Activated naive CD8-positive, alpha-beta T cell treated with anti-CD3 and anti-CD28 coated beads, Interleukin-2, amount 50 U/mL, for 16 hours (primary cell): ENCODE data around the gene UNKL.

Experiments
- DNase-seq: peaks from one replicate; pipeline ENCODE4 v3.0.0-alpha.2; 2020; ENCODE audit warnings: low read depth, low spot score

The UNKL gene

DNA sequence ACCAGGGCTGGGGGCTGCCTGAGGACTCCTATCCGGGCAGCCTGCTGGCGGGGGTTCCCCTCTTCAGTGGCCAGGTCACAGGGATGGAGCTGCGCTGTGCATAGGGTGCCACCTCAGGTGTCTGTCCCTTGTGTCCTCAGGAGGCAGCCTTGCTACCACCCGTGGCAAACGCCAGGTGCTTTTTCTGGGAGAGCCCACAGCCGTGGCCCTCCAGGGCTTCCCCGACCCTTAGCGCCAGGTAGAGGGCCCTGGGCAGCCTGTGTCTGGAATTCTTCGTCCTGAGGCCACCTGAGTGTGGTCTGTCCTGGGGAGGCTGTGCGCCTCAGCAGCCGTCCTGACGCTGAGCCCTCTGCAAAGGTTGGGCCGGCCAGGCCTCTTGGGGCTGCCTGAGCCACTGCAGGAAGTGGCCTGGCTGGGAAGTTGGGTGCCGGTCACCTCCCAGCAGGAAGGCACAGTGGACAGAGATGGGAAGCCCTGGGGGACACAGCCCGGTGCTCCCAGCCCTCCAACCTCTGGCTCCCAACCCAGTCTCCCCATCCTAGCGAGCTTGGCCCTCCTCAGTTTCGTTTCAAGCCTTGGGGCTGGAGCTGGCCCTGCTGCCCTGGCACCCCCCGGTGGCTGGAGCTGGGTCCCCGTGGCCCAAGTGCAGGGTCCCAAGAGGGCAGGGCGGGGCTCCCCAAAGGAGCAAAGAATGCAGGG, 88.7 kb downstream of the UNKL start:
- DNase-seq: no peak

DNA sequence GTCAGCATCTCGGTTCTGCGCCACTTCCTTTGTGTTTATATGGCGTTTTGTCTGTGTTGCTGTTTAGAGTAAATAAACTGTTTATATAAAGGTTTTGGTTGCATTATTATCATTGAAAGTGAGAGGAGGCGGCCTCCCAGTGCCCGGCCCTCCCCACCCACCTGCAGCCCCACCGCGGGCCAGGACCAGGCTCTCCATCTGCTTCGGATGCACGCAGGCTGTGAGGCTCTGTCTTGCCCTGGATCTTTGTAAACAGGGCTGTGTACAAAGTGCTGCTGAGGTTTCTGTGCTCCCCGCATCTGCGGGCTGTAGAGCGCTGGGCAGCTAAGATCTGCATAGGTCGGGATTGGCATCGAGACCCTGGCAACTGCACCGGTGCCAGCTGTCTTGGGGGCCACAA, 89.2 kb downstream of the UNKL start:
- no peak for DNase-seq

DNA sequence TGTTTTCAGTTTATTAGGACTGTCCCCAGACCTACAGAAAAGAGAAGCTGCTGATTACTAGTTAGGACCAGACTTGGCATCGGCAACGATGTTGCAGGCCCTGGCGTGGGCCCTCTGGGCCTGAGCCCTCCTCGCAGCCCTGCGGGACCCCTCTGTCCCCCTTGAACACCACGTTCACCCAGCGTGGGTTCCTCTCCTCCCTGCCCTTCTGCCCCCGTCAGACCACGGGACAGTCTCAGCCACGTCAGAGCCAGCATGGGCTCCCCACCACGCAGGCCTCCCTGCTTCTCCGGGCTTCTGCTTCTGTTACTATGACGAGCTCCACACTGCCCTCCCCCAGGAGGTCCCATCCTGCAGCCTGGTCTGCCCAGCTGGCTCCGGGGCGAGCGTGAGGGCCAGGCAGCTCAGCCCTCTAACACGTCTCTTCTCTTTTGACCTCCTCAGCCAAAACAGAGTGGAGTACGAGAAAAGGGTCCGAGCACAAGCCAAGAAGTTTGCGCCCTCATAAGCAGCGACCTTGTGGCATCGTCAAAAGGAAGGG, 90.1 kb downstream of the UNKL start:
- no peak for DNase-seq

DNA sequence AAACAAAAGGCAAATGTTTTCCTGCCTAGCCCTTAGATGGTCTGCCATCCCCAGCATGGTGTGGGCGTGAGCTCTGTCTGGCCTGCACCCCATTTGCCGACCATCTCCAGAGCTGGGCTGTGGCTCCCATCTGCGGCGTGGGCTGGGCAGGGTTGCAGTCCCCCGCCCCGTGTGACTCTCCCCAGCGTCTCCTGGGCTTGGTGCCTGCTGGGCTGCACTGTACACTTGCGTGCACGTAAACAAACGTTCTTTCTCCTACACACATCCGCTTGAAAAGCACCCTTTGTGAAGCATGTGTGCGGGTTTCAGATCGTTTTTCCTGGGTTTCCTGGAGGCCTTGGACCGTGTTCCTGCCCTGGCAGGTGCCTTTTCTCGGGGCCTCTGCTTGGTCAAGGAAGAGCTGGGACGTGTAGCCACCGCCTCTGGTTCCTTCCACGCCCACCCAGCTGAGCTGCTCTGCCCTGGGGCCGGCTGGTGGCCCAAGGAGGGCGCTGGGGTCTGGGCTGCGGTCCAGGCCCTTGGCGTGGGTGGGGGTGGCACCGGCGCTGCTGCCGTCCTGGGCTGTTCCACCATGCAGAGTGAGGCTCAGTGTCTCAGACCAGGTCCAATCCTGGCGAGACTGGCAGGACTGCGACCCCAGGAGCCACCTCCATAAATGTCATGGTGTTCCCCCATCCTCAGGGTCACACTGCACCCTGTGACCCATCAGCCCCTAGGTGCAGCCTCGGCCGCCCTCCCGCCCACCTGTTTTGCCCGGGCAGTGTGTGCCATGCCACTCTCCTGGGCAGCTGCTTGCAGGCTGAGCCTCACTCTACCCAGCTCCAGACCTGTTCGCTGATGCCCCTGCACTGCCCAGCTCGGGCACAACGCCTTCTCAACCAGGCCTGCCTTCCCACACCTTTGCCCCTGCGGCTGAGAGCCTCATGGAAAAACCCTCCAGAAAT, 90.9 kb downstream of the UNKL start:
- no peak for DNase-seq

DNA sequence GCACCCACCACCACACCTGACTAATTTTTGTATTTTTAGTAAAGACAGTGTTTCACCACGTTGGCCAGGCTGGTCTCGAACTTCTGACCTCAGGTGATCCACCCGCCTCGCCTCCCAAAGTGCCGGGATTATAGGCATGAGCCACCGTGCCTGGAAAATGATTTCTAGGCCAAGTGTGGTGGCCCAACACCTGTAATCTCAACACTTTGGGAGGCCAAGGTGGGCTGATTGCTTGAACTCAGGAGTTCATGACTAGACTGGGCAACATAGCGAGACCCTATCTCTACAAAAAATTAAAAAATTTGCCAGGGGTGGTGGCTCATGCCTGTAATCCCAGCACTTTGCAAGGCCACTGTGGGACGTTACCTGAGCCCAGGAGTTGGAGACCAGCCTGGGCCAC, 92.1 kb downstream of the UNKL start:
- no peak for DNase-seq

DNA sequence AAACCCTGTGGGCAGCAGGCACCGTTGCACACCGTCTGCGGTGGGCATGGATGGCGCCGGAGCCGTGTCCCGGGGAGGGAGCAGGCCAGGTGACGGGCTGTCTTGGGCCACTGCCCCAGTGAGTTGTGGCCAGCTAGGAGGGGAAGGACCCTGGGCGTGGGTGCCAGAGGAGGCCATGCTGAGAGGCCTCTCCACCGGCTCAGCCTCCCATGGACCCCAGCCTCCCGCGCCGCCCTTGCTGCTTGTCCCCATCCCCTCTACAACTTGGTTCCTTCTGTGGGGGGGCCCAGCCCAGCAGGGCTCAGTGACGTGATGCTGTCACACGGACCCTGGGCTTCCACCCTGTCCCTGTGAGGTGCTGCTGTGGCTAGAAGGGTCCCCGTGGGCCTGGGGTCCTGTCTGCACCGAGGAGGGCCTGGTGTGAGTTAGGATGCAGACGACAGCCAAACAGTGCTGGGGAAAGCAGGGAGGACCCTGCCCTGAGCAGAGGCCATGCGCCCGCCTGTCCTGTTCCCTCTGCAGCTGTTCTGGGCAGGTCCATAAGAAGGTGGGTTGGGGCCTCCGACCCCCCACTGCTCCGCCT, 93.8 kb downstream of the UNKL start:
- DNase-seq: no peak

DNA sequence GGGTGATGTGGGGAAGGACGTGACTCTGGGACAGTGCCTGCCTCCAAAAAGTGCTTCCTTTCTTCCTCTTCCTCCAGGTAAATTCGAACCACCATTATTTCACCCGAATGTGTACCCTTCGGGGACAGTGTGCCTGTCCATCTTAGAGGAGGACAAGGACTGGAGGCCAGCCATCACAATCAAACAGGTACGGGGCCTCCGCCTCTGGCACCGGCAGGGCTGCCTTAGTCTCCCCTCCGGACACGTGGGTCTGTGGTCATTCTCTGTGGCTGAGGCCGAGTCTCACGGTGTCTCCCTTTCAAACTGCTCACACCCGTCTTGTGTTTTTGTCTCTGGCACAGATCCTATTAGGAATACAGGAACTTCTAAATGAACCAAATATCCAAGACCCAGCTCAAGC, 94.4 kb downstream of the UNKL start:
- no peak for DNase-seq

DNA sequence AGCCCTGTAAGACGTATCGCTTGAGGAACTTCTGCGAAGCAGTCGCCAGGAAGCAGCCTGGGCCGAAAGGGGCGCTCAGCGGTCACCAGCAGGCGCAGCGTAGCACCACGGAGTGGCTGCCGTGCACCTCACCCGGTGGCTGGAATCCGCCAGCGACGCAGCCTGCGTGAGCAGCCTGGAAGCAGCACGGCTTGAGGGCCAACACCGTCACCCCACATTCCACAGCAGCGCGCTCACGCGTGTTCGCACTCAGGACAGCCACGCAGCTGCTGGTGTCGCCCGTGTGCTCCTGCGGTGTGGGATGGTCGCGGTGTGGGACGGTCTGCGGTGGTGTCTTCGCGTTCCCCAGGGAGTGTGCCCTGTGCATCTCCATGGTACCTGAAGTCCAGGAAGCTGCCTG, 95.5 kb downstream of the UNKL start:
- no peak for DNase-seq

DNA sequence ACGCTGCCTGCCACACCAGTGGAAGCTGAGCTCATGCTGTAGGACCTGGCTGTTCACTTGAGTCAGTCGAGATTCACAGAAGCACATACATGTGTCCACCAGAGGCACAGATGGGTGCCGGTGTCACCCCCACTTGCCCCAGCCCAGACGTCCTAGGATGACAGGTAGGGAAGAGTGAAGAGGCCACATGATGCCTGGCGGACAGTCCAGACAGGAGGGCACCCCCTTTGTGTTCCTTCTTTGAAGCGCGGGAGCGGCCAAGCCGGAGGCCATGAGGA, 96.3 kb downstream of the UNKL start:
- no peak for DNase-seq

DNA sequence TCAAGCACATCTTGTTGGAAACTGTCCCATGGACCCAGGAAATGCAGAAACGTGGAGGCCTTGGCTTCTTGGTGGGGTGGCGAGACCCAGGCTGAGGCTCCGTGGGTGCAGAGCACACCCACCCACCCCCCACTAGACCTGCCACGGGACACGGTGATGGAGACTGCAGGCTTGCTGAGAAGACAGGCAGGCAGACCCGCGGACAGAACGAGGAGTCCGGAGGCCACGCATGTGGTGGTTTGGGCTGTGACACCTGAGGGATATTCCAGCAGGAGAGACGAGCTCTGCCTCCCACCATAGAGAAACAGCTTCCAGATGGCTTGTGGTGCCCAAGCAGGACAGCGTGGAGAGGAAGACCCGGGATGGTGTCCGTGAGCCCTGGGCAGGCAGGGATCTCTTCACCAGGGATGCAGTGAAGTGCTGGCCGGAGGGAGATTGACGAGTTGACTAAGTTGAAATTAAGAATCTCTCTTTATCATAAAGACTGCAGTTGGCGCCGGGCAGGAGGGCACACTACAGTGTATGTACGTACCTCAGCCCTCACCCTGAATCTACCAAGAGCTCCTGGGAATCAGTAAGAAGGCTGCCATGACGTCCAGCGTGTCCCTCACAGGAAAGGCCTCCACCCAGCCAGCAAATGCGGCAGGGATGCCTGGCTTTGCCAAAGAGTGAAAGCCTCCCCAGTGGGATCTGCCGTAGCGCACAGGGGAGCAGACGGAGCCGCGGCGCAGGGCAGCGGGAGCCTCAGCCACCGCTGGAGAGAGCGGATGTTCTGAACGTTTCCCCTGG, 96.8 kb downstream of the UNKL start:
- no peak for DNase-seq

DNA sequence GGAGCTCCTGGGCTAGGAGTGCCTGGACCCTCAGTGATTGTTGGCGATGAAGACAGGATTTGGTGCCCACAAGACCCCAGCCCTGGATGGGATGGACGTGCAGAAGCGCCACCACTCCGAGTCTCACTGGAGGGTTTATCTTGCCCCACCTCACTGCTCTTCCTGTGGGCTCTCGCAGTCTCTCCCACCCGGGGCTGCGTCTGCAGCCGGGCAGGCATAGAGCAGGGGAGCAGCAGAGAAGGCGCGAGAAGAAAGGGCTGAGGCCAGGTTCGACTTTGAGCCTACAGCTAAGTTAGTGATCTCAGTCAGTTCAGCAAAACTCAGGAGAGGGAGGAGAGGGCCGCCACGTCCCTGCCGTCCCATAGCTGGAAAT, 98.5 kb downstream of the UNKL start:
- DNase-seq: no peak

DNA sequence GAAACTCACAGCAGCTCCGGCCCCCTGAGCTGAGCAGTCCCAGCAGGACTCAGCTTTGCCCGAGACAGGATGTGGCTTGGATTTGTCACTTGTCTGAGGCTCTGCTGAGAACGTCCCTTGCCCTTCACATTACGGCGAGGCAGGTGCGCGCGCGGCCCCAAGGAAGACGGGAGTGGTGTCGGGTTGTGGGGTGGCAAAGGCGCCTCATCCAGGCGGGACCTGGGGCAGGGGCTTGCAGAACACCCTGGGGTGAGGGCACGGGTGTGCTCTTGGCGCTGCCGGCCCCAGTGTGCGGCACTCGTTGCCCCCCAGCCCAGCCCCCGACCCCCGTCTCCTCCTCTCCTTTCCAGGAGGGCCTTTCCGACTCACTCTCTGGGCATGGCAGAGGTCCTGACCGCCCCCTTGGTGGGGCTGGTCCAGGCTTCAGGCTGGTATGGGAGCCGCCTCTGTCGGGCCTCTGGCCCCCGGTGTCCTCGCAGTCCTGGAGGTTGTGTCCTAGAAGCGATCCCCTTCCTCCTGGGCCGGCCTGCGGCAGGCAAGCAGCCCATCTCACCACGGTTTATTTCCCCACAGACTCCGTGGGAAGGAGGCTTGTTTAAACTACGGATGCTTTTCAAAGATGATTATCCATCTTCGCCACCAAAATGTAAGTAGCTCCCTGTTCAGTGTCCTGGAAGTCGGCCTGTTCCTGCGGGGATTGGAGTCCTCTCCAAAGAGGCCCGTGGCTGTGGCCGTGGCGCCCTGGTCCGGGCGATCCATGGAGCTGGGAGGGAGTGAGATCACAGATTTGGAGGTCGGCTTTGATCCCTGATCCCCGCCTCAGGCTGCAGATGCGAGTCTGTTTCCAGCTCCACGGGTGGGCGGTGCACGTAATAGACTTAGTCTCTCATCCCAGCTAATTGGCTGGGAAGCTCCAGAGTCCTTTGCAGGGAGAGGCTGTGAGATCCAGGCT, 99.1 kb downstream of the UNKL start:
- no peak for DNase-seq

DNA sequence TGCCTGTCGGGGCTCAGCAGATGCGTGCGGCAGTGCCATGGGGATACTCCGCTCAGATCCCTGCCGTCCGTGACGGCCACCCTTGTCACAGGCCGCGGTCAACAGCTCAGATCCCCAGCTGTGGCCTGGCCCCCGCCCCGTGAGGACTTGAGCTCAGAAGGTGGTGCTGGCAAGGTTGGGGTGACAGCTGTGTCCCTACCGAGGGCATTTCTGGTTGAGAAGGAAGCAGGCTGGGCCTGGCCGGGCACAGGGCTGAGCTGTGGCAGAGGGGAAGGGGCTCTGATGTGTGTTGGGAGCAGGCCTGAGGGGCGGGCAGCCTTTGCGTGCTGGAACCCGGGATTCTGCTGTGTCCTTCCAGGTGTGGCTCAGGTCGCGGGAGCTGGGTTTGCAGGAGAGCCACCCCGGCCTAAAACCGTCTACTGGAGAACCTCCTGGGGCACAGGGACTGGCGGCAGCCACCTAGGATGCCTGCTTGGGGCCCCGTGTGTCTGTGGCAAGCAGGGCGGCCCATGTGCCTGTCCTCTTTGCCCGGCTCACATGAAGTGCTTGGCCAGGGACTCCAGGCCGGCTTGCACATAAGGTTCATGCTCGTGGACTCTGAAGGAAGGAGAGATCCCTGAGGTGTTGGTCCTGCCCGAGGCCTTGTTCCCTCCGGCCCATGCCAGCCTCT, 100.0 kb downstream of the UNKL start:
- DNase-seq: no peak

DNA sequence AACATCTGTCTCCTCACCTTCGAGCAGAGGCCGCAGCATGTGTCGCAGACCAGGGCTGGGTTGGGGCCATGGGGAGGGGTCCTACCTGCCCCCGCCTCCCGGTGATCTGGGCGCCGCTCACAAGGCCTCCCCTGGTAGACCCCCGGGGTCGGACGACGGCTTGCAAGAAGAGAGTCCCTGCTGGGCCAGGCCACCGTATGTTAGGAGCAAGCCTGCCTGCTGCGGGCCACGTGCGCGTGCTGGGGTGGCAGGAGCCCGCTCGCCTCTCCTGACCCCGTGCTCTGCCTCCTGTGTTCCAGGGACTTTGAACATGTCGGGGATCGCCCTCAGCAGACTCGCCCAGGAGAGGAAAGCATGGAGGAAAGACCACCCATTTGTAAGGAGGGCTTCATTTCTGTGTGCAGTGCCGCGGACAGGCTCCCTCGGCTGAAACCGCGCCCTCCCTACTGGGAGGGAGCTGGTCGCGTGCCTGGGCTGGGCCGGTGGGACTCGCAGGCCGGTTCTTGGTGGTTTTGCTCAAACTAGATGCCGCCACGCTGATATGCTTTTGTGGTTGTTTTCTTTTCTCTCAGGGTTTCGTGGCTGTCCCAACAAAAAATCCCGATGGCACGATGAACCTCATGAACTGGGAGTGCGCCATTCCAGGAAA, 100.7 kb downstream of the UNKL start:
- DNase-seq: no peak
